ENCODE data around the gene ZMYND19. TPM values are rescaled to one million over a fixed set of nuclear protein-coding genes. Genes with fewer than 3 reads are reported as not detected.
"Not testable (repeated sequence)": the region's sequence is repeated elsewhere in the genome, so short reads cannot be mapped to it uniquely, and the experiment has no call there.

Gene ZMYND19
- total RNA-seq, 1 experiment from 2014 or later = 33.5 TPM

GRCh38 chr9:137615387-137615871, 25.1 kb upstream of the ZMYND19 start:
- in situ Hi-C loops (cut with HindIII; ENCODE audit: low sequenced_read_pairs) = no loop called here
- no peak for DNase-seq (ENCODE audit: low spot score)

- in situ Hi-C loops (cut with HindIII; ENCODE audit: low sequenced_read_pairs) = no loop called here
- DNase-seq (ENCODE audit: low spot score) = no peak
These were observed 24.5 kb upstream of the ZMYND19 start for GRCh38 chr9:137614631-137615386.

DNA sequence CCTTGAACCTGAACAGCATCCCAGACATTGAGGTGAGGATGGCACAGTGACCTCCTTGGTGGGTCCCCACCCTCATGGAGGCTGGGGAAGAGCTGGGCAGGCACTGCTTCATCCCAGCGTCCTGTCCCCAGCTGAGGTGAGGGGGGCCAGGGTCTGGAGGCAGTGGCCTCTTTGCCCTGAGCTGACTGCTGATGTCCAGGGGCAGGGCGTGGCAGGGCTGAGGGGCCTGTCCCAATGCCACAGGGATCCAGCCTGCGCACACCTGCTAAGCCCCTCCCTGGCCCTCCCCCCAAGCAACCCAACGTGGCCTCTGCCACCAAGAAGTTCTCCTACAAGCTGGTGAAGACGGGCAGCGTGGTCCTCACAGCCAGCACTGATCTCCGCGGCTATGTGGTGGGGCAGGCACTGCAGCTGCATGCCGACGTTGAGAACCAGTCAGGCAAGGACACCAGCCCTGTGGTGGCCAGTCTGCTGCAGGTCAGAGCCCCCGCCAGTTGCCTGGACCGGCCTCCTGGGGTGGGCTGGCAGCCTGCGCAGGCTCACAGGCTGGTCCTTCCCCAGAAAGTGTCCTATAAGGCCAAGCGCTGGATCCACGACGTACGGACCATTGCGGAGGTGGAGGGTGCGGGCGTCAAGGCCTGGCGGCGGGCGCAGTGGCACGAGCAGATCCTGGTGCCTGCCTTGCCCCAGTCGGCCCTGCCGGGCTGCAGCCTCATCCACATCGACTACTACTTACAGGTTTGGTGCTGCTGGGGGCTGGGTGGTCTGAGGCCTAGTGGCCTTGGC, 23.6 kb upstream of the ZMYND19 start:
- in situ Hi-C loops (cut with HindIII; ENCODE audit: low sequenced_read_pairs) = no loop called here

DNA sequence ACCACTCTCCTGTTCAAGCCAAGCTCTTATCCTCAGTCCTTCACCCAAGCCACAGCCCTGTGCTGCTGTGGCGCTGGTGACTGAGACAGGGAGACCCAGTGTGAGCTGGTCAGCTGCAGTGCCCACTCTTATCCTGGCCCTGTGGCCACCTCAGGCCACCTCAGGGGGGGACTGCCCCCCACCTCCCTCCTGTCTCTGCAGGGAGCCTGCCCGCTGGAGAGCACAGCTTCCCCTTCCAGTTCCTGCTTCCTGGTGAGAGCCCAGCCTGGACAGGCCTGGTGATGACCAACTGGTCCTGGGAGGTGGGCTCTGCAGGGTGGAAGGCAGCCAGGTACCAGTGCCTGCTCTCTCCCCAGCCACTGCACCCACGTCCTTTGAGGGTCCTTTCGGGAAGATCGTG, 22.9 kb upstream of the ZMYND19 start:
- no peak for DNase-seq (ENCODE audit: low spot score)
- in situ Hi-C loops (cut with HindIII; ENCODE audit: low sequenced_read_pairs) = no loop called here

More for the DNA sequence above, 23.6 kb upstream of the ZMYND19 start:
- DNase-seq (ENCODE audit: low spot score) = no peak

DNA sequence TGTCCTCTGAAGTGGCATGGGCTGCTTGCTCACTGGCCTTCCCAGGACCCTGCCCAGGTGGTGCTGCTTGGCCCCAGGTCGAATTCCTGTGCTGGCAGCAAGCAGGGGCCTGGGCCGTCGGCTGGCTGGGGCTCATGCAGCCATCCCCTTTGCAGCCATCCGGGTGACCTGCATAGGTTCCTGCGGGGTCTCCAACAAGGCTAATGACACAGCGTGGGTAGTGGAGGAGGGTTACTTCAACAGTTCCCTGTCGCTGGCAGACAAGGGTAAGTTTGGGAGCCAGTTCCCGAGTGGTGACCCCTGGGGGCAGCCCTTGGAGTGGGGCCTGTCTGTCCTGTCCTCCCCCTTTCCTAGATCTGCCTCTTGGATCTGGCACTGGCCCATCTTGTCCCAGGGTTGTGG, 22.4 kb upstream of the ZMYND19 start:
- DNase-seq (ENCODE audit: low spot score) = no peak
- in situ Hi-C loops (cut with HindIII; ENCODE audit: low sequenced_read_pairs) = no loop called here

GRCh38 chr9:137611623-137612609, 21.6 kb upstream of the ZMYND19 start:
- in situ Hi-C loops (cut with HindIII; ENCODE audit: low sequenced_read_pairs) = no loop called here
- DNase-seq (ENCODE audit: low spot score) = no peak

DNA sequence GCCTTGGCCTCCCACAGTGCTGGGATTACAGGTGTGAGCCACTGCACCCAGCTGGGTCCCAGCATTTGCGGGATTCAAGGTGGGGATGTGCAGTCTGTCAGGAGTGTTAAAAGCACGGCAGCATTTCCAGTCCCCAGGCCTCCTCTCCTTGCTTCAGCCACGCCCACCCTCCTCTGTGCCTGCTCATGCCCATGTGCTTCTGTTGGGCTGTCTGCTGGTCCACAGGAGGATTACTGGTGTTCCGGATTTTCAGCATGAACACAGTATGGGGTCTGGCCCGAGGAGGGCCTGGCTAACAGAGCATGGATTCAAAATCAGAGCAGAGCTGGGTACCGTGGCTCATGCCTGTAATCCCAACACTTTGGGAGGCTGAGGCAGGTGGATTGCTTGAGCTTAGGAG, 20.6 kb upstream of the ZMYND19 start:
- no peak for DNase-seq (ENCODE audit: low spot score)

GRCh38 chr9:137607141-137607857, 17.0 kb upstream of the ZMYND19 start:
- in situ Hi-C loops (cut with HindIII; ENCODE audit: low sequenced_read_pairs) = no loop called here
- DNase-seq (ENCODE audit: low spot score) = no peak

More for the DNA sequence above, 20.6 kb upstream of the ZMYND19 start:
- in situ Hi-C loops (cut with HindIII; ENCODE audit: low sequenced_read_pairs) = no loop called here

GRCh38 chr9:137606734-137607138, 16.4 kb upstream of the ZMYND19 start:
- in situ Hi-C loops (cut with HindIII; ENCODE audit: low sequenced_read_pairs) = no loop called here

DNA sequence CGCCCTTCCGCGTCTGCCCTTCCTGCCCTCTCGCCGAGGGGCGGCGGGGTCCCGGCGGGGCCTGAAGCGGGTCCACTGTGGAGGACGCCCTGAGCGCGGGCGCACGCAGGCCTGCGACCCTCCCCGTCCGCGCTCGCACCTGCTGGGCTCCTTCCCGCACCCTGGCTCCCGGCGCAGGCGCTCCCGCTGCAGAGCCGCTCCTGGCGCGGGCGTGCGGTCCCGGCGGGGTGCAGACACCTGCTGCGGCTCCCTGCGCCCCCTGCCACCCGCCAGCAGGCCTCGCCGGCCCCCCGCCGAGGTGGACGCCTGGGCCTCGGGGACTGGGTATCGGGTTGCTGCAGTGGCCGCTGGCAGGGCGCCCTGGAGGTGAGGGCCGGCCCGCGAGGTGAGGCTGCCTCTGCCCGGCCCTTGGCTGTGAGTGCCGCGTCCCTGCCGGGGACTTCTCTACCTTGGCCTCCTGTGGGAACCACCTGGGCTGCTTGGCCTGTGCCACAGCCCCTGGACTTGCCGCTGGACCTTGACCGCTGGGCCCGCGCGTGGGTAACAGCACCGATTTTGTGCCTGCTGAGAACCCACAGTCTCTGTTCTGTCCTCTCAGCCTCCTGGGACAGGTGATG, 15.8 kb upstream of the ZMYND19 start:
- in situ Hi-C loops (cut with HindIII; ENCODE audit: low sequenced_read_pairs) = no loop called here
- no peak for DNase-seq (ENCODE audit: low spot score)

More at GRCh38 chr9:137606734-137607138, 16.4 kb upstream of the ZMYND19 start:
- DNase-seq (ENCODE audit: low spot score) = peak; percentile 16

DNA sequence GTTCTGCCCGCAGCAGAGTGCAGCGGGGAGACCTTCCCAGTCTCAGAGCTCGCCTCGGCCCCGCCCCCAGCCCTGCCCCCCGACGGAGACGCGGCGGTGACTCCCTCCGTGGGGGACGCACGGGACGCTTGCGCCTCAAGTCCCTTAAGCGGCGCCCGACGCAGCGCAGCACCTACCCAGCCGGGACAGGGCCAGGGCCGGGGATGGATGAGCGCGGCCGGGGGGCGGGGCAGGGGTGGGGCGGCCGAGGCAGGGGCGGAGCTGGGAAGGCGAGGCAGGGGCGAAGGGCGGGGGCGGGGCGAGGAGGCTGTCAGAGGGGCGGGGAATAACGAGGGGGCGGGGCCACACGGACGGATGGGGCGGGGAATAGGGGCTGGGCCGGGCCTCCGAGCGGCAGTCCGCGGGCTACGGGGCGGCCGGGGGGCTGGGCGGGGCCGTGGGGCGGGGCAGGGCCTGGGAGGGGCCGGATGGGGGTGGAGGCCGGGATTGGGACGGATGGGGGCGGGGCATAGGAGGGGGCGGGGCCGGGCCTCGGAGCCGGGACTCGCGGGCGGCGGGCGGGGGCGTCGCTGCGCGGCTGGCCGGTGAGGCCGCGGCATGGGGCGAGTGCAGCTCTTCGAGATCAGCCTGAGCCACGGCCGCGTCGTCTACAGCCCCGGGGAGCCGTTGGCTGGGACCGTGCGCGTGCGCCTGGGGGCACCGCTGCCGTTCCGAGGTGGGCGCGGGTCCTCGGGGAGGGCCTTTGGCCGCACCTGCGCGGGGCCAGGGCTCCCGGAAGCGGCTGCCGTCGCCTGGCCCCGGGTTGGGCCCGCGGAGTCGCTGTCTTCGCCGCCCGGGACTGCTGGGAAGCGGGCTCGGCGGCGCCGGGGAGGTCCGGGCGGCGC, 15.1 kb upstream of the ZMYND19 start, which contains the start of gene ARRDC1:
ARRDC1 (plus strand) TSS at position 566 of the 884 bp plus-strand sequence; CDS start at position 598, 32 bp downstream.
- in situ Hi-C loops (cut with HindIII; ENCODE audit: low sequenced_read_pairs) = no loop called here
- peak; percentile 89 for DNase-seq (ENCODE audit: low spot score)

DNA sequence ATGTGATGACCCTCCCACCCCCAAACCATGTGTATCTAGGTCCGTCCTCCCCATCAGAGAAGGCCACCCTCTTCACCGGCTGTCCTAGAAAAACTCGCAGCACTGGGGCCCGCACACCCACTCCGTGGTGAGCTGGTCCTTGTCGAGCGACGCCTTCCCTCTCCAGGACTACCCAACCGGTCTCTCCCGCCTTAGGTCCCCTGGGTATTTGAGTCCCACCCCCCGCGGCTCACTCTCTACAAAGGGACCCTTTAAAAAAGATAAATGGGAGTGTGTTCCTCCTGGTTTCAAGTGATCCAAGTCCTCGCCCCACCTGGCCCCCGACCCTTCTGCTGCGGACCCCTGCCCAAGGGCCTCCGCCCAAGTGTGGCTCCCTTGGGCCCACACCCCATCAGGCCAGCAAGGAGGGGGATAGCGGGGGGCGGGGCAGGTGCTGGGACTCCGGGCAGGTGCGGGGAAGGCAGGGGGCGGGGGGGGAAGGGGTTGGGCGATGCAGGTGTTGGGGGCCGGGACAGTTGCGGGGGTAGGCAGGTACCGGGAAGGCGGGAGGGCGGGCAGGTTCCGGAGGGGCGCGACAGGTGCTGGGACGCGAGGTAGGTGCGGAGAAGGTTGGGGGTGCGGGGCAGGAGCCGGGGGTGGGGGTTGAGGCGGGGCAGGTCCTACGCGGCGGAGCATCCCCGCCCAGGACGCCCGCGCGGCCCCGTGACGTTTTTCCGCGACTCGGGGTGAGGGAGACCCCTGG, 14.2 kb upstream of the ZMYND19 start:
- in situ Hi-C loops (cut with HindIII; ENCODE audit: low sequenced_read_pairs) = no loop called here
- DNase-seq (ENCODE audit: low spot score) = peak; percentile 24

DNA sequence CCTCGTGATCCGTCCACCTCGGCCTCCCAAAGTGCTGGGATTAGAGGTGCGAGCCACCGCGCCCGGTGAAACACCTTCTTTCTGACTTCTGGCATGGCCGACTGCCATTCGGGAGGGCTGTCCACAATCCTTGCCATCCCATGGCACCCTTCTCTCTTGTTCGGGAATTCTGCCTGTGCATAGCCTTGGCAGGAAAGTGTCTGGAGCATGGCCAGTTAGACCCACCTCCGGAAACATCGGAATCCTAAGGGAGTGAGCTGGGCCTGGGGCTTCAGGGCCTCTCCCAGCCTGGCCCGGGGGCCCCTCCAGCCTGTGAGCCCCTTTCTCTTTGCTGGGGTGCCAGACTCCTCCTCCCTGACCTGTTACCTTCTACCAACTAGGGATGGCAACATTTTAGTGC, 13.6 kb upstream of the ZMYND19 start:
- peak; percentile 31 for DNase-seq (ENCODE audit: low spot score)
- in situ Hi-C loops (cut with HindIII; ENCODE audit: low sequenced_read_pairs) = no loop called here

DNA sequence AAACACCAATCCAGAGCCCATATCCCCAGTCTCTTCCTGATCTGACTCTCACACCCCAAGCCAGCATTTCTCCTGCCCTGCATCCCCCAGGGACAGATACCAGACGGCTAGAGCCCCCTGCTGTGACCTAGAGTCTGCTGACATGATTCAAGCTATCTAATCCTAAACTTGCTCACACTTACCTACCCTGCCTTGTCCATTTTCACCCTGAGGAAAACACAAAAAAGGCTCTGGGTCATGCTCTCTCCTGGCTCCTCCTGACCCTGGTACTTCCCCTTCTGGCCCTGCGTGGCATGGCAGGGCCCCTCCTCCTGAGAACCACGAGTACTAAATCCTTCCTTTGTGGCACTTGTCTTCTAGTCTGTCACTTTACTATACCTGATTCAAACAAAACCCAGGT, 12.3 kb upstream of the ZMYND19 start:
- in situ Hi-C loops (cut with HindIII; ENCODE audit: low sequenced_read_pairs) = no loop called here
- DNase-seq (ENCODE audit: low spot score) = no peak

GRCh38 chr9:137598943-137599342, 8.6 kb upstream of the ZMYND19 start:
- no peak for DNase-seq (ENCODE audit: low spot score)
- in situ Hi-C loops (cut with HindIII; ENCODE audit: low sequenced_read_pairs) = no loop called here

DNA sequence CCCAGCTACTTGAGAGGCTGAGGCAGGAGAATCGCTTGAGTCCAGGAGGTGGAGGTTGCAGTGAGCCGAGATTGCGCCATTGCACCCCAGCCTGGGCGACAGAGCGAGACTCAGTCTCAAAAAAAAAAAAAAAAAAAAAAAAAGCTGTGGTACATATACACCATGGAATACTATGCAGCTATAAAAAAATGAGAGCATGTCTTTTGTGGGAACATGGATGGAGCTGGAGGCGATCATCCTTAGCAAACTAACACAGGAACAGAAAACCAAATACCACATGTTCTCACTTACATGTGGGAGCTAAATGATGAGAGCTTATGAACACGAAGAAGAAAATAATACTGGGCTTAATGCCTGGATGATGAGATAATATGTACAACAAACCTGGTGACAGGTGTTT, 6.3 kb upstream of the ZMYND19 start:
- in situ Hi-C loops (cut with HindIII; ENCODE audit: low sequenced_read_pairs); DNase-seq (ENCODE audit: low spot score): not testable (repeated sequence)

Data from G401 (cell line).